NAMALWA (cell line): Measurements from ENCODE around the gene TPRG1.

Source experiments
- DNase-seq: peaks from one replicate; pipeline ENCODE4 v3.0.0-alpha.2; 2015; ENCODE audit warnings: low spot score

Gene TPRG1

GRCh38 chr3:189166321-189166720, 5.5 kb upstream of the TPRG1 start:
- DNase-seq = no peak

GRCh38 chr3:189167027-189167766, 4.6 kb upstream of the TPRG1 start:
- no peak for DNase-seq

GRCh38 chr3:189168711-189169110, 3.1 kb upstream of the TPRG1 start:
- DNase-seq = no peak

DNA sequence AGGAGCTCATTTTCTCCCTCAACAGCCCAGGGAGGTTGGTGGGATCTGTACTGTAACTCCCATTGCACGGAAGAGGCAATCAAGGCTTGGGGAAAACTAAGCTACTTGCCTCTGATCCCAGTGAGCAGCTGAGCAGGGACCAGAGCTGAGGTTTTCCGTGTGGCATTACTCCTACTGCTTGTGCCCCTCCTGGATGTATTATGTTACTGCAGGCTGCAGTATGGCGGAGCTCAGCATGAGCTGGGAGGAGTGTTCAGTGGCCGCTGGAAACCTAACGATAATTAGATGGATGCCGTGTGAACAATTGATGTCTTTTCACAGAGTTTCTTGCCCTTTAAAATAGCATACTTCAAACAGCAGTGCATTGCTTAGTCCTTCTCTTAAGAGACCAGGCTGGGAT, 2.0 kb upstream of the TPRG1 start:
- no peak for DNase-seq

- no peak for DNase-seq
Measured at GRCh38 chr3:189170559-189170958, 1.2 kb upstream of the TPRG1 start.

DNA sequence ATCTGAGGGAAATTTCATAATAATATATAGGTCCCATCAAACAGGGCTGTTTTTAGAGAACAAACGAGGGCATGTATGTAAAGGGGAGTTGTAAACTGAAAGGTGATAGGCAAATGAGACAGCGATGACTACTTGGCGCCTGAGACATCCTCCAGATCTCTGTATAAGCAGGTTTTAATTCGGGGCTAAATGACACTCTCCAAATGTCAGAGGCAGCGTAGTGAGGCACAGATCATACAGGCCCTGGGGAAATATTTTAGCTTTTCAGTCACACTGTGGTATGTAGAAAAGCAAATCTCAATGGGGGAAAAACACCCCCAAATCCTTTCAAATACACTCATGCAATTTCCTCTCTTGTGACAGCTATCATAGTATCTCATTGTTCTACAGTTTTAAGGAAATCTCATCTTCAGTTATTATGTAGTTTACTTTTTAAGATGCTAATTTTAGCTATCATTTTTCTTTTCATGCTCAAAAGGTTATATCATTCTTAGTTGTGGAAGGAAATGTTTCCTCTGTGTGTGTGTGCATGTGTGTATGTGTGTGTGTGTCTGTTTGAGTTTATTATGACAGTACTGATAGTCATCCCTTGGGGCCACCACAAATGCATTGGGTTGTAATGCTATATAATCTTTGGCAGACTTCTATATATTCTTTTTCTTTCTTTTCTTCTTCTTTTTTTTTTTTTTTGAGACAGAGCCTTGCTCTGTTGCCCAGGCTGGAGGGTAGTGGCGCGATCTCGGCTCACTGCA, 1.1 kb downstream of the TPRG1 start:
- no peak for DNase-seq

- no peak for DNase-seq
Measured at GRCh38 chr3:189184566-189184965, 12.8 kb downstream of the TPRG1 start.

DNA sequence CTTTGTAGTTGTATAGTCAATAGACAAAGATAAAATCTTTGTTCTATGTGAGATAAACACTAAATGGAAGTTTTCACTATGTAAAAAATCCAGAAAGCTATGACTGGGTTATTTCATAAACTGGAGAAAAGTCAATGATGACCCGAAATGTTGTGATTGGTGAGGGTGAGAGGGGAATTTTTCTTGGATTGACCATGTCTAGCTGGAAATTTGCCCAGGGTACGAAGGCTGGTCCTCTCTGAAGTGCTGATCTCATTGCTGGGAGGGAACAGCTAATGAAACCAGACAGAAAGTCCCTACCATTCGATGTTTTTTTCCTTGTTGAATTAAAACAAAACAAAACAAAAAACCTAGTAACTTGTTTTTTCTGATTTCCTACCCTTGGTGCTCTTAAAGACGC, 14.3 kb downstream of the TPRG1 start:
- no peak for DNase-seq

GRCh38 chr3:189188466-189188865, 16.7 kb downstream of the TPRG1 start:
- DNase-seq = no peak

DNA sequence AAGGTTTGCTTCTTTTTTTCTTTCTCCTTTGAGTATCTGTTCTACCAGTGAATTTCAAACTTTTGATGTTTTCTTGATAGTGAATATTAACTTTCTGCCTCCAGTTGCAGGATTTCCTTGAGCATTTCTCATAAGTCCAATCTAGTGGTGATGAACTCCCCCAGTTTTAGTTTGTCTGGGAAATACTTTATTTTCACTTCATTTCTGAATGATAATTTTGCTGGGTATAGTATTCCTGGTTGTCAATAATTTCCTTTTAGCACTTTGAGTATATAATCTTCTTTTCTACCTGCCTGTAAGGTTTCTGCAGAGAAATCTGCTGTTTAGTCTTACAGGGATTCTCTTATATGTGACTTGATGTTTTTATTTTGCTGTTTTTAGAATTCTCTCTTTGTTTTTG, 21.0 kb downstream of the TPRG1 start:
- DNase-seq = no peak

DNA sequence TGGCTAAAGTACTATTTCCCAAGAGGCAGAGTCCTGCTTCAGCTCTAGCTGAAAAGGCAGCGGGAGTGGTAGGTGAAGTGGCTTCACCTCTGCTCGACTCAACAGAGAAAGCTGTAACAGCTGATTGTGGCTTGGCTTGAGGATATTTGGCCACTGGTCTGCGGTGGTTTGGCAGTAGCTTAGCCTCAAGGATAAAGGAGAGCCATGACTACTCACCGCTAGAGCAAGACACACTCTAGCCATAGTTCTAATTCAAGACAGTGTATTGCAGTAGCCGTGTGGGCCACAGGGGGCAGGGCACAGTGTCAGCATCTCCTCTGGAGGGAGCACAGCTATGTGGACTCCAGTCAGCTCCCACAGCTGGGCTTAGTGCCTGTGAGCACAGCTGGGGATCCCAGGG, 23.5 kb downstream of the TPRG1 start:
- DNase-seq = peak; percentile 41

- DNase-seq = no peak
Measured at GRCh38 chr3:189202106-189202505, 30.3 kb downstream of the TPRG1 start.

DNA sequence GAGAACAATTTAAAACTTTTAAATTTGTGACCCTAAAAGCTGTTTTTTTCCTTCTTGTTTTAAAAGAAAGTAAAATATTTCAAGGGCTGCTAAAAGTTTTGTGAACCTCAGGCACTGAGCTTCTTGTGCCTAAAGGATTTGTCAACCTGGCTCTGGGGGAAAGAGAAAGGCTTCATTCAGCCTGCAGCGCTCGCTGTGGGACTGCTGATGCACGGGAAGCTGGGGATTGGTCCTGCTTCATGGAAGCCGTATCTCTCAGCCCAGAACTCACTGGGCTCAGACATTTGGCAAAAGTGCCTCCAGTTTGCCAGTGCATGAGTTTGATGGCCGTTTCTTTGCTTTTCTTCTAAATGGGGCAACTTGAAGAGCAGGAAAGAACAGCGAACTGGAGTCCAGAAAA, 30.8 kb downstream of the TPRG1 start:
- DNase-seq = no peak

DNA sequence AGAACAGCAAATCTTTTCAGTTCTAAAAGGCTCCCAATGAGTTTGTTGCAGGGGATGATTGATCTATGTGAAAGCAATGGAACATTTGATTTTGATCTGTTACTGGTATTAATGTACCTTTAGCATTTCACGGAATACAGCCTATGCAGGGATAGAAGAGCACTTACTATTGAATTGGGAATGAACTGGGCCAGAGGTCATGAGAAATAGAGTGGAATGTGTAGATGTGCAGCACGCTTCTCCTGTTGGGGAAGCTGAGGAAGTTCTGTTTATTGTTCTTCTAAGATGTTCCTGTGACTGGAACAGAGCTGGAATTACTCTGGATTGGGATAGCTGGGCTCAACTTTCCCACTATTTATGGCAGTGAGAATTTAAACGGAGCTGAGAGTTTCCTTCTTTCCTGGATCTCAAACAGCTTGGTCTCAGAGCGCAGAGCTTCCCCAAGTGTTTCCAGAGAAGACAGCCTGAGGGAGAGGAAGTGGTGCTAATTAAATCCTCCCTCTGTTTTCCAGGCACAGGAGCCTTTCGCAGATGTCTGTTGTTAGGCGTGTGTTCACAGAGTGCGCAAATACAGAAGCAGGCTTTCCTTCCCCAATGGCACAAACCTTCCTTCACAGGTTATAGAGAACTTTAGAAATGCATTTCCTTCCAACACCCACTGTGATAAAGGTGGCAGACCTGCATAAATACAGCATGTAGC, 32.5 kb downstream of the TPRG1 start:
- DNase-seq = no peak

- DNase-seq = no peak
Measured at GRCh38 chr3:189204937-189205336, 33.2 kb downstream of the TPRG1 start.

GRCh38 chr3:189210251-189210770, 38.5 kb downstream of the TPRG1 start:
- DNase-seq = no peak

- no peak for DNase-seq
Measured at GRCh38 chr3:189212681-189213080, 40.9 kb downstream of the TPRG1 start.

DNA sequence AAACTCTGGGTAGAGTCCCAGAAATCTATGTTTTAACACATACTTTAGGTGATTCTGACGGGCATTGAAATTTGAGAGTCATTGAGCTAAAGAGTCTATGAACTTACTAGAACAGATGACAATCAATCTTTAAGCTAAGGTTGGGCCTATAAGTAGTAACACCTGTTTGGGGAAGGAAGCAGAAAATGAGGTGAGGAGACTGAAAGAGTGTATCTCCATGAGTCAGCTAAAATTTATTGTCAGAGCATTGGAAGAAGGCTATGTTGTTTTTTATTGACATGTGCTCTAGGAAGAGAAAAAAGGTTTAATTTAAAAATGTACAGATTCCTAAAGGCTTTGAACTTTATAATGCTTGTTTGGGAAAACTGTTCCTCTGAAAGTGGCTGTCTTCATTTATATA, 42.9 kb downstream of the TPRG1 start:
- DNase-seq = no peak

GRCh38 chr3:189222927-189223636, 51.3 kb downstream of the TPRG1 start:
- DNase-seq = no peak

DNA sequence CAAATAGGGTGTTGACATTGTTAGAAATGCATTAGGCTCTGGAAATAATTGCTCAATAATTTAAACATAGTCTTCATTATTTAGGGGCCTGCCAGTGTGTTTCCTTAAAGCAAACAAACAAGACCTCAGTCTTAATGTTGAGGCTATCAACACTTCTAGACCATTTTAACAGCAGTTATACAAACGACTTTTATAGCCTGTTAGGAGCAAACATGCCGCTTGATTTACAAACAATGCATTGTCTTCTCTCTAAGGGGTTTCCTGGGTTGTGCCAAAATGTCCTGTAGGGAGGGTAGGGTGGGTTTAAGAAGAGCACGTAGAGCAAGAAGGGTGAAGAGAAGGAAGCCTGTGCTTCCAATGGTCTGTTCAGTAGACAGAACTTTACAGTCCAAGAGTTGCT, 53.7 kb downstream of the TPRG1 start:
- no peak for DNase-seq

DNA sequence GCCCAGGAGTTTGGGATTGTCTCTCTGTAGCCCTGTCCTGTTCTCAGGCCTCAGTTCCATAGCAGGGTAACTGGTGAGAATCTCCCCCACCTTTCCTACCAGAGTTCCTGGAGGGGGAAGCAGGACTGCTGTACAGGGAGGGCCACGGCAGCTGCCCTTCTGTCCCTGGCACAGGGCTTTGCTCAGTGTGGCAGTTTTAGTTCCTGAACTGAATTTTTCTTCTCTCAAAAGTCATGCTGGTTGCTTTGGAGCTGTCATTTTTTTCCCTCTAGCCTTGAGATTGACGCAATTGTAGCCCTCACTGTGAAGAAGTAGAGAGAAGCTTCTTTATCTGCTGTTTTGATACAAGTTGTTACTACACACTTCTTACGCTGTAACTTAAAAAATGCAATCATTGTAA, 55.5 kb downstream of the TPRG1 start:
- DNase-seq = no peak

- DNase-seq = peak; percentile 11
Measured at GRCh38 chr3:189229196-189229828, 57.5 kb downstream of the TPRG1 start.
